ENCODE data around the gene CCDC106. TPM values are rescaled to one million over a fixed set of nuclear protein-coding genes. Genes with fewer than 3 reads are reported as not detected.

The CCDC106 gene
- total and polyA plus RNA-seq, 2 experiments from 2014 or later, result 12.0 to 15.2 TPM

DNA sequence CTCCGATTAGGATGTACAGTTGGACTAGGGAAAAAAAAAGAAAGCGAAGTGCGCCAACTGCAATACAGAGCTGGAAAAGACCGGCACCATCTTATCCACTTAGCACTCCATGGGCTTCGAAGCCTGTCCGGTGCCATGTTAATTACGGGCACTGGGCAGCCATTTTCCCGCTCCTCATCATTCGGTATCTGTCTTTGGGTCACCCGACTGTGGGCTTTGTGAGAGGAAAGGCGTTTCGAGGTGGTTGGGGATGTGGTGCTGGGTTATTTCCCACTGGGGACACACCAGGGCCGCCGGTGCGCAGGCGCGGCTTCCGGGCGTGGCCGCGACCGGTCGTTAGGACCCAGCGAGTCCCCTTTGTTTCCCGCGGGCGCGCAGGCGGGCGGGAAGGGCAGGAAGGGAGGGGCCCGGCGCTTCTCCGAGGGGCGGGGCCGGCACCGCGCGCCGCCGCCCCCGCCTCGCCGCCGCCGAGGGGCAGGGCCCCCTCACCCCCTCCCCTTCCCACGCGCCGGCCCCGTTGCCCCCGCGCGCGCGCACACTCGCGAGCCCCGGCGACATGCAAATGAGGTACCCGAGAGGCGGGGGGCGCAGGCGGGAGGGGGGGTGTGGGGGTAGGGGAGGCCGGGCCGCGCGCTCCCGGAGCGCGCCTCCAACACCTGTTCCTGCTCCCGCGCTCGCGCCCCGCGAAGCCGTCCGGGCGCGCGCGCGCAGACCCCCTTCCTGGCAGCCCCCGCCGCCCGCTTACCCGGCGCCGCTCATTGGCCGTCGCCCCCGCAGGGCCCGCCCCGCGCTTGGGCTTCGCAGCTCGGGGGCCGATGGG lies 48.0 kb upstream of the CCDC106 start, which contains the start of gene ZNF524:
ZNF524 (plus strand) TSS at position 447 of the 820 bp plus-strand sequence. CDS start 1,825 bp downstream, outside the sequence.
- in situ Hi-C loops (cut with MboI), result no loop called here

DNA sequence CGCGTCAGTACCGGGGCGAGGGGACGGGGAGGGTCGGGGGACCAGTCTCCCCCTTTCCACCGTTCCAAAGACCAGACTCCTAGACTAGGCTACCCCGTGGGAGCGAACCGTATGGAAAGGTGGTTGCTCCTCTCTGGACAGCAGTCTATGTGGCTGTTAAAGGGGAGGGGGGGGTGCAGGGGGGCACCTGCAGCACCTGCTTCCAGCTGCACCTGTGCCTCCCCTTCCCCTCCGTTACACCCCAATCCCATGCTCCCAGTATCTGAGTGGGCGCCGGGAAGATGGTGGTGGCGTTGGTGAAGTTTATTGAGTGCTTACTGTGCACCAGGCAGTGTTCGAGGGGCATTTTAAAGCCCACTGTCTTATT lies 47.4 kb upstream of the CCDC106 start:
- in situ Hi-C loops (cut with MboI), result no loop called here
- H3K4me2 ChIP-seq (ENCODE audit: unreplicated experiment), result peak overlapping the region; percentile 79
- no peak for DNase-seq
- peak overlapping the region; percentile 70 for H2AFZ ChIP-seq
- no peaks in the 10 kb centered on the region for H3K9me2 ChIP-seq (ENCODE audit: insufficient read depth)
- peak overlapping the region; percentile 86 for H3K4me3 ChIP-seq
- no peaks in the 10 kb centered on the region for H4K20me1 ChIP-seq (ENCODE audit: insufficient read depth)
- H3K9ac ChIP-seq, result peak overlapping the region; percentile 91
- peaks cover 10% of the 10 kb centered on the region for H3K4me1 ChIP-seq (ENCODE audit: insufficient read depth)
- H3K27me3 ChIP-seq (replicated peaks; ENCODE audit: insufficient read depth), result no peaks in the 10 kb centered on the region
- TF ChIP-seq EZH2 (IDR thresholded peaks at IDR 0.05; ENCODE audit: insufficient read depth, poor library complexity, severe bottlenecking), result no peak
- TF ChIP-seq EZH2phosphoT487 (IDR thresholded peaks at IDR 0.05; ENCODE audit: insufficient read depth, low read depth), result no peak
- H3F3A ChIP-seq (ENCODE audit: insufficient read depth), result peaks cover 21% of the 10 kb centered on the region
- H3K79me2 ChIP-seq (ENCODE audit: insufficient read depth), result peaks cover 15% of the 10 kb centered on the region
- H3K9me3 ChIP-seq (ENCODE audit: low read depth), result no peaks in the 10 kb centered on the region
- 0 out of 2 replicates have a peak overlapping the region, but pooled peaks have one; percentile 84 for H3K27ac ChIP-seq
- H3K36me3 ChIP-seq (ENCODE audit: low read depth), result no peaks in the 10 kb centered on the region
- WGBS, 2 experiments (ENCODE audit: low coverage in 1 of 2, low lambda C conversion rate in 2 of 2, missing lambda C conversion rate in 2 of 2), result 7 to 8% methylated on average over 13 to 15 of the region's 15 CpGs

More for the DNA sequence above, 48.0 kb upstream of the CCDC106 start, which contains the start of gene ZNF524:
- peak within 1 kb of the TSS; percentile 86 for H3K4me3 ChIP-seq
- 1 to 2% methylated on average over 20 to 76 of the region's 97 CpGs for WGBS, 2 experiments (ENCODE audit: low coverage in 1 of 2, low lambda C conversion rate in 2 of 2, missing lambda C conversion rate in 2 of 2)
- H3K4me2 ChIP-seq (ENCODE audit: unreplicated experiment), result peak within 1 kb of the TSS; percentile 79
- no peaks in the 10 kb centered on the region for H3K36me3 ChIP-seq (ENCODE audit: low read depth)
- peaks cover 10% of the 10 kb centered on the region for H3K4me1 ChIP-seq (ENCODE audit: insufficient read depth)
- no peaks in the 10 kb centered on the region for H3K9me3 ChIP-seq (ENCODE audit: low read depth)
- no peaks in the 10 kb centered on the region for H3K27me3 ChIP-seq (replicated peaks; ENCODE audit: insufficient read depth)
- H3K9me2 ChIP-seq (ENCODE audit: insufficient read depth), result no peaks in the 10 kb centered on the region
- no peaks in the 10 kb centered on the region for H4K20me1 ChIP-seq (ENCODE audit: insufficient read depth)
- peak within 1 kb of the TSS; percentile 89 for H2AFZ ChIP-seq
- H3F3A ChIP-seq (ENCODE audit: insufficient read depth), result peaks cover 21% of the 10 kb centered on the region
- DNase-seq, result peak; percentile 91
- peak within 1 kb of the TSS; percentile 84 for H3K27ac ChIP-seq
- H3K79me2 ChIP-seq (ENCODE audit: insufficient read depth), result peaks cover 15% of the 10 kb centered on the region
- H3K9ac ChIP-seq, result peak within 1 kb of the TSS; percentile 91
- TF ChIP-seq EZH2phosphoT487 (IDR thresholded peaks at IDR 0.05; ENCODE audit: insufficient read depth, low read depth), result no peak
- no peak for TF ChIP-seq EZH2 (IDR thresholded peaks at IDR 0.05; ENCODE audit: insufficient read depth, poor library complexity, severe bottlenecking)

DNA sequence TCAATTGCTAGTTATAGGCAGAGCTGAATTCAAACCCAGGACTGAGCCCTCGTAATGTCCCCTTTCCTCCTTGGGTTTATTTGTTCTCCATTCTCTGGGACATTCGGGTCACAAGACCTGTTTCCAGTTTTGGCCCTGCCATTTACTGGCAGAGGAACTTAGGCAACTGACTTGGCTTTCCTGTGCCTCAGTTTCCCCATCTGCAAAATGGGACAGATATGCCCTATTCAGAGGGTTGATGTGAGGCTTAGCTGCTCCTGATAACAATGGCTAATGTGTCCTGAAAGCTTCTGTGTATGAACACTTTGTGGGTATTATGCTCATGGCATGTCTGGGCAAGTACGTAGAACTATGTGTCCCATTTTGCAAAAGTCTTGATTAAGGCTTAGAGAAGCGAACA lies 46.9 kb upstream of the CCDC106 start:
- H3K27me3 ChIP-seq (replicated peaks; ENCODE audit: insufficient read depth), result no peaks in the 10 kb centered on the region
- TF ChIP-seq EZH2 (IDR thresholded peaks at IDR 0.05; ENCODE audit: insufficient read depth, poor library complexity, severe bottlenecking) (no peak), EZH2phosphoT487 (IDR thresholded peaks at IDR 0.05; ENCODE audit: insufficient read depth, low read depth) (no peak)
- H3K4me3 ChIP-seq, result peak overlapping the region; percentile 86
- peaks cover 15% of the 10 kb centered on the region for H3K79me2 ChIP-seq (ENCODE audit: insufficient read depth)
- in situ Hi-C loops (cut with MboI), result no loop called here
- peak overlapping the region; percentile 91 for H3K9ac ChIP-seq
- no peaks in the 10 kb centered on the region for H3K9me2 ChIP-seq (ENCODE audit: insufficient read depth)
- no peaks in the 10 kb centered on the region for H3K36me3 ChIP-seq (ENCODE audit: low read depth)
- WGBS, 2 experiments (ENCODE audit: low coverage in 1 of 2, low lambda C conversion rate in 2 of 2, missing lambda C conversion rate in 2 of 2), result 75 to 76% methylated on average over 4 of the region's 4 CpGs
- H2AFZ ChIP-seq, result peak overlapping the region; percentile 70; the same call in 1 of the 2 replicates
- peak overlapping the region; percentile 79 for H3K4me2 ChIP-seq (ENCODE audit: unreplicated experiment)
- no peaks in the 10 kb centered on the region for H4K20me1 ChIP-seq (ENCODE audit: insufficient read depth)
- no peaks in the 10 kb centered on the region for H3K9me3 ChIP-seq (ENCODE audit: low read depth)
- H3K27ac ChIP-seq, result no peak overlapping the region
- DNase-seq, result no peak
- H3K4me1 ChIP-seq (ENCODE audit: insufficient read depth), result peaks cover 10% of the 10 kb centered on the region
- H3F3A ChIP-seq (ENCODE audit: insufficient read depth), result peaks cover 21% of the 10 kb centered on the region

DNA sequence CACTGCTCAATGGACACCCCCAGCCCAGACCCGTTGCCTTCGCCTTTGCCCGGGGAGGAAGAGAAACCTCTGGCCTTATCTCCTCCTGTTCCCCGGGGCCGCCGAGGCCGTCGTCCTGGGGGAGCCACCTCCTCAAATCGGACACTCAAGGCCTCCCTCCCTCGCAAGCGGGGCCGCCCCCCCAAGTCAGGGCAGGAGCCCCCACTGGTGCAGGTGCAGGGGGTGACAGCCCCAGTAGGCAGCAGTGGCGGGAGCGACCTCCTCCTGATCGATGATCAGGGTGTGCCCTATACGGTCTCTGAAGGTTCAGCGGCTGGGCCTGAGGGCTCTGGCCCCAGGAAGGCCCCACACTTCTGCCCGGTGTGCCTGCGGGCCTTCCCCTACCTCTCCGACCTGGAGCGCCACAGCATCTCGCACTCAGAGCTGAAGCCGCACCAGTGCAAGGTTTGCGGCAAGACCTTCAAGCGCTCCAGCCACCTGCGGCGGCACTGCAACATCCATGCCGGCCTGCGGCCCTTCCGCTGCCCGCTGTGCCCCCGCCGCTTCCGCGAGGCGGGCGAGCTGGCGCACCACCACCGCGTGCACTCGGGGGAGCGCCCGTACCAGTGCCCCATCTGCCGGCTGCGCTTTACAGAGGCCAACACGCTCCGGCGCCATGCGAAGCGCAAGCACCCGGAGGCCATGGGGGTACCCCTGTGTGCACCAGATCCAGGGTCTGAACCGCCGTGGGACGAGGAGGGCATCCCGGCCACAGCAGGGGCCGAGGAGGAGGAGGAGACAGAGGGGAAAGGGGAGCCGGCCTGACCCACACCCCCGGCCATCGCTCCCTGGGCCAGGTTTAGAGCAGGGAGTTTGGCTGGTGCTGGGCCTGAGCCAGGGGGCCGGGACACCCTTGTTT lies 45.7 kb upstream of the CCDC106 start:
- Histone ChIP-seq H3K36me3 (ENCODE audit: low read depth) (no peaks in the 10 kb centered on the region), H3K9me2 (ENCODE audit: insufficient read depth) (no peaks in the 10 kb centered on the region), H3K4me3 (no peak overlapping the region), H3K79me2 (ENCODE audit: insufficient read depth) (peaks cover 26% of the 10 kb centered on the region), H4K20me1 (ENCODE audit: insufficient read depth) (0 out of 2 replicates have a peak, but pooled peaks cover 4% of the 10 kb centered on the region), H3K4me1 (ENCODE audit: insufficient read depth) (peaks cover 15% of the 10 kb centered on the region), H3K4me2 (ENCODE audit: unreplicated experiment) (no peak overlapping the region), H3K27ac (no peak overlapping the region), H2AFZ (no peak overlapping the region), H3K9me3 (ENCODE audit: low read depth) (no peaks in the 10 kb centered on the region), H3K9ac (no peak overlapping the region), H3F3A (ENCODE audit: insufficient read depth) (peaks cover 21% of the 10 kb centered on the region), H3K27me3 (replicated peaks; ENCODE audit: insufficient read depth) (no peaks in the 10 kb centered on the region)
- DNase-seq, result no peak
- 91 to 92% methylated on average over 53 to 60 of the region's 60 CpGs for WGBS, 2 experiments (ENCODE audit: low coverage in 1 of 2, low lambda C conversion rate in 2 of 2, missing lambda C conversion rate in 2 of 2)
- in situ Hi-C loops (cut with MboI), result no loop called here
- TF ChIP-seq EZH2phosphoT487 (IDR thresholded peaks at IDR 0.05; ENCODE audit: insufficient read depth, low read depth) (no peak), EZH2 (IDR thresholded peaks at IDR 0.05; ENCODE audit: insufficient read depth, poor library complexity, severe bottlenecking) (no peak)

Measured in GM23248 (cell line).